ENCODE results near the gene NLGN2. TPM values are rescaled to one million over a fixed set of nuclear protein-coding genes. Genes with fewer than 3 reads are reported as not detected.

NLGN2 gene
- total RNA-seq, 2 donors from 2014 or later: 78.5 to 121 TPM

DNA sequence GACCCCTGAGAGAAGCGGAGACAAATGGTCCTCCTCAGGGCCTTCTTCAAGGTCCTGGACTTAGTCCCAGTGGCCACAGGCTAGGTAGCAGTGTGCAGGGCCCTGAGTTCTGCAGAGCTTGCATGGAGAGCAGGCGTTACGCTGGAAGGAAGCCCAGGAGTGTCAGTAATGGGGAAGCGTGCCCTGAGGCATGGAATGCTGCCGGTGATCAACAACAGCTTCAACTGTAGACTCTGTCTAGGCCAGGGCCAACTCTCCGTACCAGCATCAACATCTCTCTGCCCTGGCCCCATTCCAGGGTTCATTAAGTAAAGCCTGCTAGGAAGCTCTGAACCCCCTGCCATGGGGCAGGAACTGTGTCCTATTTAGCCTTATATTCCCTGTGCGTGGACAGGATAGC lies 27.3 kb upstream of the NLGN2 start:
- Histone ChIP-seq H3K27me3 (ENCODE audit: control insufficient read depth, insufficient read depth, low read length, poor library complexity, severe bottlenecking) (peaks cover 39% of the 10 kb centered on the region), H3K36me3 (ENCODE audit: control insufficient read depth, insufficient read depth, low read length) (no peaks in the 10 kb centered on the region), H3K9me3 (ENCODE audit: control insufficient read depth, low read length) (peaks cover 9% of the 10 kb centered on the region), H3K9ac (ENCODE audit: extremely low read depth, low read length, poor library complexity, severe bottlenecking) (no peak overlapping the region), H3K4me3 (ENCODE audit: low read length) (peak overlapping the region; percentile 84), H3K4me1 (ENCODE audit: control insufficient read depth, insufficient read depth, low read length) (peaks cover 4% of the 10 kb centered on the region), H3K27ac (ENCODE audit: low read depth, low read length) (no peak overlapping the region)
- Mint-ChIP-seq H3K4me1 (peaks cover 9% of the 10 kb centered on the region), H3K27ac (no peak overlapping the region), H3K36me3 (ENCODE audit: low read depth) (peaks cover 2% of the 10 kb centered on the region), H3K9me3 (peaks cover 5% of the 10 kb centered on the region), H3K4me3 (peak overlapping the region; percentile 72), H3K27me3 (ENCODE audit: insufficient read depth) (peaks cover 47% of the 10 kb centered on the region)
- TF ChIP-seq, protein P1, sequence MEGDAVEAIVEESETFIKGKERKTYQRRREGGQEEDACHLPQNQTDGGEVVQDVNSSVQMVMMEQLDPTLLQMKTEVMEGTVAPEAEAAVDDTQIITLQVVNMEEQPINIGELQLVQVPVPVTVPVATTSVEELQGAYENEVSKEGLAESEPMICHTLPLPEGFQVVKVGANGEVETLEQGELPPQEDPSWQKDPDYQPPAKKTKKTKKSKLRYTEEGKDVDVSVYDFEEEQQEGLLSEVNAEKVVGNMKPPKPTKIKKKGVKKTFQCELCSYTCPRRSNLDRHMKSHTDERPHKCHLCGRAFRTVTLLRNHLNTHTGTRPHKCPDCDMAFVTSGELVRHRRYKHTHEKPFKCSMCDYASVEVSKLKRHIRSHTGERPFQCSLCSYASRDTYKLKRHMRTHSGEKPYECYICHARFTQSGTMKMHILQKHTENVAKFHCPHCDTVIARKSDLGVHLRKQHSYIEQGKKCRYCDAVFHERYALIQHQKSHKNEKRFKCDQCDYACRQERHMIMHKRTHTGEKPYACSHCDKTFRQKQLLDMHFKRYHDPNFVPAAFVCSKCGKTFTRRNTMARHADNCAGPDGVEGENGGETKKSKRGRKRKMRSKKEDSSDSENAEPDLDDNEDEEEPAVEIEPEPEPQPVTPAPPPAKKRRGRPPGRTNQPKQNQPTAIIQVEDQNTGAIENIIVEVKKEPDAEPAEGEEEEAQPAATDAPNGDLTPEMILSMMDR (conservative IDR thresholded peaks at IDR 0.05): peak; percentile 26
- DNase-seq: peak; percentile 75
- 86 to 100% methylated on average over 4 to 7 of the region's 7 CpGs for WGBS, 2 experiments (ENCODE audit: insufficient coverage in 1 of 2, insufficient read length in 1 of 2)

DNA sequence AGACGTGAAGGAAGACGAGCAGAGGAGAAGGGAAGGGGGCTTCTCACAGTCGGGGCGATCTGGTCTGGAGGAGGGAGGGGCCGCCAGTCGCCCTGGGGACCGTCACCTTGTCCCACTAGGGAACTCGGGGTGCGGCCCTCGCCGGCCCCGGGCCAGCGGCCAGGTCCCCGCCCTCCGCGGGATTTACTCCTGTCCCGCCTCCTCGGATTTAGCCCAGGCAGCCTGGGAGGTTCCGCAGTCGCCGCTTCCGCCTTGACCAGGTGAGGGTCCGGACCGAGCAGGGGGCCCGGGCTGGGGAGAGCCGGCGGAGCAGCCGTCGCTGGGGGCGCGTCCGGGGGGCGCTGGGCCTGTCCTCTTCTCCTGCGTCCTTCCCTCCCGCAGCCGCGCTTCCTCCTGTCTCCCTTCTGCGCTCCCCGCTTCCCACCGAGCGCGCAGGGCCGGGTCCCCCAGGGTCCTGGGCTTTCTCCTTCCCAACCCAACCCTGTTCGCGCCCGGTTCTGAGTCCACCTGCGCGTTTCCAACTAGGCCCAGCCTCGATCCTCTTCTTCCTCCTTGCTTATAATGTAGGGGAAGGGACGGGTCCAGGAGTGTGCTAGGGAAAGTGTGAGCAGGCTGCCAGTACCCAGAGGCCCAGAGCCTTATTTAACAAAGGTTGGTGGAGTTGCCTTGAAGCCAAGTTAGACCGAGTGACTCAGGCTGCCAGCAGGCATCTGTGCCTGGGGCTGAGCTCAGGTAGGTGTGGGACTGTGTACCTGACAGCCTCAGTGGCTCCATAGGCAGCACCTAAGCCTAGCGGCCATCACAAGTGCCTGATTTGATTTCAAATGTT lies 26.6 kb upstream of the NLGN2 start, which contains the start of gene TNK1:
Gene TNK1, plus strand, starts transcription at position 235 of the 829 bp plus-strand sequence. CDS start 1,838 bp downstream, outside the sequence.
- no peak within 1 kb of the TSS for H3K27ac Mint-ChIP-seq
- TF ChIP-seq, protein P1 (conservative IDR thresholded peaks at IDR 0.05): peak; percentile 37
- Histone ChIP-seq H3K9ac (ENCODE audit: extremely low read depth, low read length, poor library complexity, severe bottlenecking) (peak within 1 kb of the TSS; percentile 45), H3K4me3 (ENCODE audit: low read length) (peak within 1 kb of the TSS; percentile 84), H3K27ac (ENCODE audit: low read depth, low read length) (no peak within 1 kb of the TSS), H3K36me3 (ENCODE audit: control insufficient read depth, insufficient read depth, low read length) (no peaks in the 10 kb centered on the region), H3K27me3 (ENCODE audit: control insufficient read depth, insufficient read depth, low read length, poor library complexity, severe bottlenecking) (peaks cover 39% of the 10 kb centered on the region), H3K9me3 (ENCODE audit: control insufficient read depth, low read length) (peaks cover 9% of the 10 kb centered on the region), H3K4me1 (ENCODE audit: control insufficient read depth, insufficient read depth, low read length) (peaks cover 4% of the 10 kb centered on the region)
- peaks cover 5% of the 10 kb centered on the region for H3K9me3 Mint-ChIP-seq
- H3K4me1 Mint-ChIP-seq: peaks cover 9% of the 10 kb centered on the region
- H3K4me3 Mint-ChIP-seq: peak within 1 kb of the TSS; percentile 72
- peak; percentile 87 for DNase-seq
- WGBS, 2 experiments (ENCODE audit: insufficient coverage in 1 of 2, insufficient read length in 1 of 2): 7 to 9% methylated on average over 27 to 52 of the region's 52 CpGs
- peaks cover 47% of the 10 kb centered on the region for H3K27me3 Mint-ChIP-seq (ENCODE audit: insufficient read depth)
- H3K36me3 Mint-ChIP-seq (ENCODE audit: low read depth): peaks cover 6% of the 10 kb centered on the region

DNA sequence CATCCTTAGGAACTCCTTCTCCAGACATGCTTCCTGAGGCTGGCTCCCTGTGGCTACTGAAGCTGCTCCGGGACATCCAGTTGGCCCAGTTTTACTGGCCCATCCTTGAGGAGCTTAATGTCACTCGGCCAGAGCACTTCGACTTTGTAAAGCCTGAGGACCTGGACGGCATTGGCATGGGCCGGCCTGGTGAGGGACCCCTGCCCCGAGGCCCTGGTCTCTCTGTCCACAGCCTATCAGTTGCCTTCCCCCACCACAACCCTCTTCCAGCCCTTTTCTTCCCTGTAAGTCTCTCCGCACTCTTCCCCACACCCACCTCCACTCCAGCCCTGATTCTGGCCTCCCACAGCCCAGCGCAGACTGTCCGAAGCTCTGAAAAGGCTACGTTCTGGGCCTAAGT lies 24.7 kb upstream of the NLGN2 start:
- peaks cover 9% of the 10 kb centered on the region for H3K9me3 ChIP-seq (ENCODE audit: control insufficient read depth, low read length)
- Mint-ChIP-seq H3K27ac (no peak overlapping the region), H3K4me3 (no peak overlapping the region), H3K36me3 (ENCODE audit: low read depth) (peaks cover 18% of the 10 kb centered on the region), H3K4me1 (peaks cover 9% of the 10 kb centered on the region), H3K27me3 (ENCODE audit: insufficient read depth) (peaks cover 46% of the 10 kb centered on the region), H3K9me3 (peaks cover 5% of the 10 kb centered on the region)
- peaks cover 39% of the 10 kb centered on the region for H3K27me3 ChIP-seq (ENCODE audit: control insufficient read depth, insufficient read depth, low read length, poor library complexity, severe bottlenecking)
- 88 to 92% methylated on average over 9 to 10 of the region's 10 CpGs for WGBS, 2 experiments (ENCODE audit: insufficient coverage in 1 of 2, insufficient read length in 1 of 2)
- no peak overlapping the region for H3K27ac ChIP-seq (ENCODE audit: low read depth, low read length)
- H3K9ac ChIP-seq (ENCODE audit: extremely low read depth, low read length, poor library complexity, severe bottlenecking): no peak overlapping the region
- DNase-seq: peak; percentile 53
- H3K4me3 ChIP-seq (ENCODE audit: low read length): no peak overlapping the region
- no peaks in the 10 kb centered on the region for H3K36me3 ChIP-seq (ENCODE audit: control insufficient read depth, insufficient read depth, low read length)
- peaks cover 4% of the 10 kb centered on the region for H3K4me1 ChIP-seq (ENCODE audit: control insufficient read depth, insufficient read depth, low read length)
- TF ChIP-seq, protein P1 (conservative IDR thresholded peaks at IDR 0.05): no peak
